Left ventricle myocardium superior (tissue), 1 donor: ENCODE data around the gene BTAF1. TPM values are rescaled to one million over a fixed set of nuclear protein-coding genes. Genes with fewer than 3 reads are reported as not detected.

Source experiments
- ATAC-seq: fragments of 200-7000 bp; cut with Tn5 transposase; one replicate; pipeline ENCODE4 v1.9.1; 2020; ENCODE audit warnings: mild to moderate bottlenecking, moderate library complexity
- DNase-seq: peaks from one replicate; pipeline ENCODE4 v3.0.0-alpha.2; 2020
- intact Hi-C: fragments of 100-400 bp; cut with micrococcal nuclease; formaldehyde crosslinking; loops from one replicate; pipeline ENCODE4 v1.11.0; 2022
- total RNA-seq: library from RNA; stranded (reverse); fragmentation: NEBNext Ultra II Directional; extraction: Animal tissue kit (Norgen Biotek cat#: 25700); gene quantifications from one replicate; pipeline ENCODE4 v1.2.1, GENCODE V29; 2021
- donor health status: DM: no; HTN: yes; CAD: no; lungs with severe emphysema.

BTAF1 gene
- total RNA-seq, 1 donor from 2014 or later = 13.1 TPM

DNA sequence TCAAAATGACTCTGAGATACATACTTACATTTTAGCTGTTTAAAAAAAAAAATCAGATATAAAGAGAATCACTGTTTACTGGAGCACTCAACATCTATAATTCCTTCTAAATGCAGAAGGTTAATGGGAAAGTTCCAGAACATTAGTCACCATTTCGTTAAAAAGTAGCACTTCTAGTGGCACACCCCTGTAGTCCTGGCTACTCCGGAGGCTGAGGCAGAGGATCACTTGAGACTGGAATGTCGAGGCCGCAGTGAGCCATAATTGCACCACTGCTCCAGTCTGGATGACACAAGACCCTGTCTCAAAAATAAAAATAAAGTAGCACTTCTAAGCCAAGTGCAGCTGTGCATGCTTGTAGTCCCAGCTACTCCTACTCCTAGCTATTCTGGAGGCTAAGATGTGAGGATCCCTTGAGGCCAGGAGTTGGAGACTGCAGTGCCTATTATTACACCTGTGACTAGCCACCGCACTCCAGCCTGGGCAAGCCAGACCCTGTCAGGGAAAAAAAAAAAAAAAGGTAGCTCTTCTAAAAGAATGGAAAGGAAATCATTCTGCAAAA, 16.5 kb upstream of the BTAF1 start:
- DNase-seq = no peak

DNA sequence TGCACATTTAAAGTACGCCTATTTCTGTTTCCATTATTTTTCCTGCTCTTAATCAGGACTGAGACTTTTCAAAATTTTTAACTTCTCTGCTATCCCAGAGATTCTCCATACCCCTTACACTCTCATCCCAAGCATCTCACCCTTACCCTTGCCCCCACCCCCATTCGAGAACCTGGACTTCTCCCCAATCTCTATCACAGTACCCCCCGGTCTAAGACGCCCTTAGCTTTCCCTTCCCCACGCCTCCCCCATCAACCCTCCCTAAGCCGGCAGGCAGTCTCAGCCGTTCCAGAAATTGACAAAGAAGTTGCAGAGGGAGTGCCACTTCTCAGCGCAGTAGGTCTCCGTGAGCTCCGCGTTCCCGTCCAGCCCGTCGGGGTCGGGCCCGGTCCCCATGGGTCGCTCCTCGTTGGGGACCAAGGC, 15.6 kb upstream of the BTAF1 start:
- ATAC-seq = peak; percentile 12
- intact Hi-C loops = no loop called here
- DNase-seq = no peak

More for the DNA sequence above, 16.5 kb upstream of the BTAF1 start:
- intact Hi-C loops = no loop called here
- ATAC-seq = no peak

DNA sequence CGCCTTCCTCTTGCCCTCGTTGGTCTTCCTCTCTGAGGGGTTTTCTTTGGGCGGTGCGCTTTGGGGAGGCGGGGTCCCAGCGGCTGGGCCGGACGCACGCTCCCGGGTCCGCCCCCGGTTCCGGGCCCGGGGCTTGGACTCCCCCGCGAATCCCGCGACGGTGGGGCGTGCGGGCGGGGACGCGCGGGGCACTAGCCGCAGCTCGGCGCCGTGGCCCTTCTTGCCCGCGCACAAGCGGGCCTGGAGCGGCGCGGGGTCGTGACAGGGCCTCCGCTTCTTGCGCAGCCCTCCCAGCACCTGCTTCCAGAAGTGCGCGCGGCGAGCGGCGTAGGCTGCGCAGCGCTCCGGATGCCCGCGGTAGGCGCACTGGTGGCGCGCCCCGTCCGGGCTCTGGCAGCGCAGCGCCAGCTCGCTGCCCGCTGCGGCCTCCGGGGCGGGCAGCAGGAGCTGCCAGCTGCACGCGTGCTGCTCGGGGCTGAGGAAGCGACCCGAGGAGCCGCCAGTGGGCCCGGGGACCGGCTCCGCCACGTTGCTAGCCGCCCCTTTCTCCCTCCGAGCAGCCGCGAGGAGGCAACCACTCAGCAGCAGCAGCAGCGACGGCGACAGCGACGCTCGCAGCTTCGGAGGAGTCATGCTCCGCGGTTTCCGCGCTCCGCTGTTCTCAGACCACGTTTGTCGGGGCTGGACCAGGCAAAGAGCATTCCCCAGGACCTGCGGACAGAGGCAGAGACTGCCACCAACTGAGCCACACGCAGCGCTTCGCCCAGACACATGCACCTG, 15.0 kb upstream of the BTAF1 start:
- intact Hi-C loops = no loop called here
- peak; percentile 83 for DNase-seq
- ATAC-seq = peak; percentile 97

DNA sequence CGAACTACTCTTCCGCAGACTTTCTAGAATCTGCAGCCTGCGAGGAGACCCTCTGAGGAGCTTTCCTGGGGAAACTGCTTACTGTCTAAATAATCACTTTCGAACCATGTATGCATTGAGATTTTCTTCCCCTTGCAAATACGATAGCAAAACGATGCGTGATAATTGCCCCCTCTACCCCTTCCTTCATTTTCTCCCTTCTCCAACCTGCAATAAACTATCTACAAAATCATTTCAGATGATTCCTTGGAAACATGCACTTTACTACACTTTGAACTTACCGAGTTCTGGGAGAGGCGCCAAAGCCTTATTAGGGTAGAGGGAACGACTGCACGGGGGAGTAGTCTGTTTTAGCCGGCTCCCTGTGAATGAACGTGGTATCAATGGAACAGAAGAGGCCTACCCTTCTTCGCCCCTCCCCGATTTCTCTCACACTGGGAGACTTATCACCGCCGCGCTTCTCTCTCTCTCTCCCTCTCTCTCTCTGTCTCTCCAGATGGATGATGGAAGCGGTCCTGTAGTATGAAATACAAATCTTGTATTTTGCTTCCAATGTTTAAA, 14.4 kb upstream of the BTAF1 start, which contains the start of gene FGFBP3:
Gene FGFBP3 (minus strand): TSS at position 370 of the 561 bp plus-strand sequence. CDS start 517 bp downstream, outside the sequence.
- intact Hi-C loops = no loop called here

DNA sequence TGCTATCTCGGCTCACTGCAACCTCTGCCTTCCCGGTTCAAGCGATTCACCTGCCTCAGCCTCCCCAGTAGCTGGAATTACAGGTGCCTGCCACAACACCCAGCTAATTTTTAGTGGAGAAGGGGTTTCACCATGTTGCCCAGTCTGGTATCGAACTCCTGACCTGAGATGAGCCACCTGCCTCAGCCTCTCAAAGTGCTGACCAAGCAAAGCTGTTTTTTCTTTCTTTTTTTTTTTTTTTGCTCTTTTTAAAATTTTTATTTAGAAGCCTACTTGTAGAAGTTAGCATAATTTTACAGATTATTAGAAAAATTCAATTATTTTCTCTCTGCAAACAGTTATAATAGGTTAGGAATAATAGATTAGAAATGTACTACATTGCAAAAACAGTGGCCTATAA, 13.1 kb upstream of the BTAF1 start:
- ATAC-seq (no peak), DNase-seq (no peak)
- intact Hi-C loops = loop anchor here (10.0 kb wide), 1 partner anchor 156 kb away; no protein-coding TSS in a partner anchor

More for the DNA sequence above, 14.4 kb upstream of the BTAF1 start, which contains the start of gene FGFBP3:
- ATAC-seq (peak; percentile 58), DNase-seq (no peak)

DNA sequence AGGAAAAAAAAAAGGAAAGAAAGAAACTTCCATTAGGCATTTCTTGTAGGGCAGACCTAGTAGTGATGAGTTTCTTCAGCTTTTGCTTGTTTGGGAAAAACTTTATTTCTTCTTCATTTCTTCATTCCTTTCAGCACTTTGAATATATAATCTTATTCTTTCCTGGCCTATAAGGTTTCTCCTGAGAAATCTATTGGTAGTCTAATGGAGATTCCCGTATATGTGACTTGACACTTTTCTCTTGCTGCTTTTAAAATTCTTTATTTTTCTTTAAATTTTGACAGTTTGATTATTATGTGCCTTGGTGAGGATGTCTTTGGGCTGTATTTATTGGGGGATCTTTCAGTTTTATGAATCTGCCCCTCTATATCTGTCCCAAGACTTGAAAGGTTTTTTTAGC, 3.9 kb upstream of the BTAF1 start:
- intact Hi-C loops = loop anchor here (10.0 kb wide), 1 partner anchor 165 kb away; no protein-coding TSS in a partner anchor
- ATAC-seq = no peak

DNA sequence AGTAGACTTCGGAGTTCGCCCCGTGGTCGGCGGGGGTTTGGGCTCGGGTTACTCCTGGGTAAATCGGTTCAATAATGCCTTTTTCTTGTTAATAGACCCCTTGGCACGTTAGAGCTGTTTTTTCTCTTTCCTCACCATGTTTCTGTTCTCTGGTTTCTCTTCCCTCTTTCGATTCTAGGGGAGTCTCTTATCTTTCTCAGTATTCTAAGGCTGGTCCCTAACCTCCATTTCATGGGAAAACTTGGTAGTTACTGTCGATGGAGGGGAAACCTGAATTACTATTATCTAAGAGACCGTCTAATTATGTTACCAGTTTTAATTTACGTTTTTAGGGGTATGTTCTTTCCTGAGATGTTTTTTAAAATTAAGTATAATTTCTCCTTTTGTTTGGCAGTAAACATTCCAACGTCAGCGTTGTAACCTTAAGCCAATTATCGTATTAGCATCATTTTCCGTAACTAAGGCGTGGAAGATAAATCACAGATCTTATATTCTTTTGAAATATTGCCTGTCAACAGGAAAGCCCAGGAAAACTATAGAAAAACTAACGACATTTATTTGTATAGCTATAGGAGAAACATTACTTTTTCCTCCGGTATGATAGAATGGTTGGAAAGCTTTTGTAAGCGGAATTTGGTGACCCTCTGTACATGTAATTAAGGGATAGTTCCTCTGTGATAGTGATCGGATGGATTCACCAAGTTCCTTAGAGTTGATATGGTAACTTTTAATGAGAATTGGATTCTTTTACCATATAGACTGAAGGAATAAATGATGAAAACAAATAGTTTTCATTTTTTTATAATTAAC, 847 bp downstream of the BTAF1 start:
- peak; percentile 3 for ATAC-seq
- no peak for DNase-seq
- intact Hi-C loops = no loop called here

More for the DNA sequence above, 3.9 kb upstream of the BTAF1 start:
- DNase-seq = no peak

DNA sequence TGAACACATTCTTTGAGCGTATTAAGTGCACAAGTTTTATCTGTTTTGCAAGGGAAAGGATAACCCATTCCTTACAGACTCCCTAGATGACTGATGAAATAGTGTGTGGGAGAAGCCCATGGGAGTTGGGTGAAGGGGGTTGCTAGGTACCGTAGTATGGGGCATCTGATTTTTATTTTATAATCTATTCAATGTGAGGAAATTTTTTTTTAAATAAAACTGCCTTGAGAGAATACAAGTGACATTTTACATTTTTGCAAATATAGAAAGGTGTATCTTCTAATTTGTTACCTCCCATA, 1.4 kb downstream of the BTAF1 start:
- ATAC-seq (no peak), DNase-seq (no peak)
- intact Hi-C loops = no loop called here

DNA sequence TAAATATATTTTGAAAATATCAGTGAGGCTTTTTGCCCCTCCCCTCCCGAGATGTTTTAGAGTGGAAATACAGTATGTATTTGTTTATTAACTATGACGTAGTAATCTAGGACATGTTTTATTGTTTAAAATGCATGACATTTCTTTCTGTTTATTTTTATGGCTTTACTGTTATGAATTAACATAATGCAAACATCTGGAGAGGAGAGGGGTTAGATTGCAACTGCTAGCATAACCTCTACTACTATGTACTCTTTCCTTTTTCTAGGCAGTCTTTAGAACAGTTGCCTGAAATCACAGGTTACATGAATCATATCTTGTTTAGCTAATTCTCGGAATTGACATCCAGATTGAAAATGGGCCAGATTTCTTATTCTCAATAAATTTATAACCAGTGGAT, 7.4 kb downstream of the BTAF1 start:
- intact Hi-C loops = no loop called here
- ATAC-seq = no peak
- DNase-seq = no peak

DNA sequence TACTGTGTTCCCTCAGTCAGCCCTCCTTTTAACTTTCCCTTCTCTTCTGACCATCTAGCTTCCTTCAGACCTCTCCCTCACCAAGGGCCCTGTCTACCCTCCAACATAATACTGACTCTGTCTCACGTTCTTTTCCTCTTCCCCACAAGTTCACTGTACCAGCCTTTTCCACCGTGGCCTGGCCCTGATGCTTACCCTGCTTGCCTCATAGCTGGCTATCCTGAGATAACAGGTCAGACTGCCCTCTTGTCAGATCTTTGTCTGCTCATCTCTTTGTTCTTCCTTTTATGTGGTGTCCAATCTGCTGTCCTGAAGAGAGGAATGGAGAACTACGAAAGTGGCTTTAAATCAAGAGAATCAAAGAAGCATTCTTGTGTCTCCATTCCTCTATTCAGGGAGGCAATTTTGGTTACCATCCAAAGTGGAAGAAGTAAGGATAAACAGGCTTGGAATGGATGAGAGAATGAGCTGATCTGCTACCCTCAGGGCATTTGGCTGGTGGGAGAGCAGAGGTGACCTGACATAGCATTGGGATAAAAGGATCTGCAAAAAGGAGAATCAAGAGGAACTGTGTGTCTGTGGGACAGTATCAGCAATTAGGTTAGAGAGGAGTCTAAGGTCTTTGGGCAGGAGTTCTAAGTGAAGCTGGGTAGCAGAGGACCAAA, 8.1 kb downstream of the BTAF1 start:
- intact Hi-C loops = no loop called here
- no peak for ATAC-seq
- no peak for DNase-seq

DNA sequence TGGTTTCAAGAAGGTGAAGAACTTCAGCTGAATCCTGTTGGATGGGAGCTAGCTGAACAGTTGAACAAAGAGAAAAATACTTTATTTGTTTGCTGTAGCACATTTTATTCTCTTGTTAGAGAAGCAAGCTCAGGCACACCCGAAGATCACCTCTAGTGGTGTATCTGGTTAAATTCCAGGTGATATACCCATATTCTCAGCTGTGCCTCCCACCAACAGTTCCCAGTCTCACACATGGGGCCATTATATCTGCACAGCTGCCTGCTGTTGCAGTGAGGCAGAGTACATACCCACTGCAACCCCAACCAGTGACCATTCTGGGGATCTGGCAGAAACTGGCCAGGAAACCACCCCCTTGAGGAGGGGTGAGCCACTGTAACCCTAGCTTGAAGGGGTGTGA, 9.2 kb downstream of the BTAF1 start:
- no peak for ATAC-seq
- no peak for DNase-seq
- intact Hi-C loops = no loop called here

DNA sequence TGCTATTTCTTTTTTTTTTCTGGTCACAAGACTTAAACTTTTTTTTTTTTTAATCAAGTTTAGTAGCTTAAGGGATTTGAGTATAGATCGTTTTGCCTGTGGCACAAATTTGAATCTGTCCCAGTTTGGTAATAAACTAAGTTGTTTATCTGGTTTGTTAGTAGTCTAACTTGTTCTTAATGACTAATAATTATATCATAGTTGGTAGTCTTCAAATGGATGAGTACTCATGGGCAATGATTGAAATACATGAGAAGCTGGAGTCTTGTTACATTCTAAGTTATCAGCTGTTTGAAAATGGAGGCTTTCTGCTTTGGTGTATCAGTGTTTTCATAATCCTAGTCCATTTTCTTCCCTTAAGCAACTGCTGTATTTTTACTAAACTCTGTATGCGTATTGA, 12.3 kb downstream of the BTAF1 start:
- intact Hi-C loops = no loop called here
- DNase-seq (no peak), ATAC-seq (no peak)

DNA sequence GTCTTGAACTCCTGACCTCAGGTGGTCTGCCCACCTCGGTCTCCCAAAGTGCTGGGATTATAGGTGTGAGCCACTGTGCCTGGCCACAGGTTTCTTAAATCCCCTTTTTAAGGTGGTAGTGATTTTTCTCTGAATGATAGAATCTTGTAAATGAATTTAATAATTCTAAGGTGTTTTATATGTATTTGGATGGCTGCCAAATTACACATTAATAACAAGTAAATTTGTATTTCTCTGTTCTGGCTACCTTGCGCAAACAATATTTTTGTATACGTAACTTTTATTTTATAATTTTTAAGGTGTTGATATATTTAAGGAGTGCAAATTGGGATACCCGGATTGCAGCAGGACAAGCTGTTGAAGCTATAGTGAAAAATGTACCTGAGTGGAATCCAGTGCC, 16.1 kb downstream of the BTAF1 start:
- ATAC-seq = no peak
- intact Hi-C loops = no loop called here

DNA sequence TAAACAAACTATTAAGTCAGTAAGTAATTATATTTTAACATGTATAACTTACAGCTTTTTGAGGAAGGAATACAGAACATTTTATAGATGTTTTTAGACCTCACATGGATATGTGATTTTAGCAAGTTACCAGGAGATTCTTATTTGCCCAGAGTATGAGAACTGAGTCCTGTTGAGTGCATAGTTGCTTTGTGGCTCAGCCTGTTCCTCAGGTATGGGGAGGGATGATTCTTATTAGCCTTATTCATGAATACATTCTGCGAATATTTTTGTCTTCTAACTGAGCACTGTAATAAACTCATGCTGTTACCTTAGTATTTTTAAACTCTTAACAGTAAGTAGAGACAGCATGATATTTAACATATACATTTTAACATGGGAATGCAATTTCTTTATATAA, 17.9 kb downstream of the BTAF1 start:
- intact Hi-C loops = no loop called here
- no peak for ATAC-seq
- DNase-seq = no peak

More for the DNA sequence above, 16.1 kb downstream of the BTAF1 start:
- no peak for DNase-seq

DNA sequence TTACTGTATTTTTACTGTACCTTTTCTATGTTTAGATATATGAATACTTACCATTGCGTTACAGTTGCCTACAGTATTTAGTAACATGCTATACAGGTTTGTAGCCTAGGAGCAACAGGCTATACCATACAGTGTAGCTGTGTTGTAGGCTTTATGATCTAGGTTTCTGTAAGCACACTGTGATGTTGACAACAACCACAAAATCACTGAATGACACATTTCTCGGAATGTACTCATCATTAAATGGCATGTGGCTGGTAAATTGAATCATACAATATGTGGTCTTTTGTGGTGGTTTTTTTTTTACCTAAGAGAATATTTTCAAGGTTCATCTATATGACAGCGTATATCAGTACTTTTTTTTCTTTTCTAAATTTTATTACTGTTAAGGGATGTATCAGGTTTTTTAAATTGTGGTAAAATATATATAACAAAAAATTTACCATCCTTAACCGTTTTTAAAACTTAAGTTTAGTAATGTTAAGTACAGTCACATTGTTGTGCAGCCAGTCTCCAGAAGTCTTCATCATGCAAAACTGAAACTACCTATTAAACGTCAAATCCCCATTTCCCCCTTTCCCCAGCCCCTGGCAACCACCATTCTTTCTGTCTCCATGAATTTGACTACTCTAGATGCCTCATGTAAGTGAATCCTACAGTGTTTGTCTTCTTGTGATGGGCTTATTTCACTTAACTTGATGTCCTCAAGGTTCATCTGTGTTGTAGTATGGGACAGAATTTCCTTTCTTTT, 21.5 kb downstream of the BTAF1 start:
- intact Hi-C loops = no loop called here
- no peak for ATAC-seq
- DNase-seq = no peak

DNA sequence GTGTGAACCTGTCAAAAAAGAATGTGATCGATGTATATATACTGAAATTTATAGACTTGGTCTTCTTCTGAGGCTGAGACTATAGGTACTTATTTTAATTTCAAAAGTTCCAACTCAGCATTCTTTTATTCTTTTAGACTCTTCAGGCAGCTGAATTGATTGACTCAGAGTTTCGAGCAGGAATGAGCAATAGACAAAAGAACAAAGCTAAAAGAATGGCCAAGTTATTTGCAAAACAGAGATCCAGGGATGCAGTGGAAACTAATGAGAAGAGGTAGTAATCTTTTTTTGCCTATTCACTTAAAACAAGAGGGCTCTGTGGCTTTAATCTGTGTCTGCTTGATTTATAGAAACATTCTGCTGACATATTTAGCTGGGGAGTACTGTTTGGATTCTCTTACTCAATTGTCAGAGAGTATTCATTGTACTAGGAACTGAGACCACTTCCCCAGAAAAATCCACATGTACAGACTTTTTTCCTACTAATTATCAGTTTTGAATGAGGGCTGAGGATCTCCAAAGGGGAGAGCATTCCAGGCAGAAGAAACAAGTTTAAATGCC, 30.1 kb downstream of the BTAF1 start:
- no peak for ATAC-seq
- intact Hi-C loops = no loop called here
- no peak for DNase-seq

DNA sequence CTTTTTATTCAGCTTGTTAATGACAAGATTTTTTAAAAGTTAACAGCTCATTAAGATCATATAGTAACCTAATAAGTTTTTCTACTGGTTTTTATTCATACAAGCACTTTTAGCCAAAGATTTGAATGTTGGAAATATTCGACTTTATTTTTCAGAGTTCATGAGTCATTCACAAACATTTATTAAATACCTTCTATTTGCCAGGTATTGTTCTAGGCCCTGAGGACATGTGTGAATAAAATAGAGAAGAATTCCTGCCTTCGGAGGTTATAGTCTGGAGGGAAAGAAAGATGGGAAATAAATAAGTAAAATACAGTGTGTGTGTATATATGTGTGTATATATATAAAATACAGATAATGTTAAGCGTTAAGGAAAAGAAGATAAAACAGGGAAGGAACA, 31.5 kb downstream of the BTAF1 start:
- DNase-seq (no peak), ATAC-seq (no peak)
- intact Hi-C loops = no loop called here

DNA sequence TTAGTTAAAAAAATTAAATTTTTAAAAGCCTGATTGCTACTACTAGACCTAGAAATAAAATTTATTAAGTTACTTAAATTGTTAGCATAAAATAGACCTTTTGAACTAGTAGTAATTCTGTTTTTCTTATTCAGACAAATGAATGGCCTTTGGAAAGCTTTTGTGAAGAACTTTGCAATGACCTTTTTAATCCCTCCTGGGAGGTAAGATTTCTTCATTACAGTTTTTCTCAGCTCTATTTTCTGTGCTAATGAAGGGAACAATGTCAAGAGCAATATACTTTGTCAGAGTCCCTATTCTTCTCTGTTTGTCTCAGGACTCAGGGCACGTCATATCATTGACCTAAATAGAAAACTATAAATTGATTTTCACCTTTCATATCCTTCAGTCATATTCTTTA, 33.5 kb downstream of the BTAF1 start:
- DNase-seq (no peak), ATAC-seq (no peak)
- intact Hi-C loops = no loop called here
